Activated CD4-positive, alpha-beta T cell treated with anti-CD3 and anti-CD28 coated beads, Interleukin-2, amount 10 ng/mL, durations not matched to agents 24 days and 14 days (primary cell): ENCODE measurements around the gene NTF4. TPM values are rescaled to one million over a fixed set of nuclear protein-coding genes. Genes with fewer than 3 reads are reported as not detected.
A peak's percentile ranks its signal among the peaks of the same experiment; 100 is the strongest.

Experiments used
- DNase-seq: peaks from one replicate; pipeline ENCODE4 v3.0.0; 2022
- H3K27ac Mint-ChIP-seq: one replicate; pipeline ENCODE4 v1.8.0; 2022; ENCODE audit warnings: mild to moderate bottlenecking, mixed read lengths
- H3K27me3 Mint-ChIP-seq: one replicate; pipeline ENCODE4 v1.8.0; 2022; ENCODE audit warnings: mixed read lengths
- H3K36me3 Mint-ChIP-seq: one replicate; pipeline ENCODE4 v1.8.0; 2022; ENCODE audit warnings: low read depth, mild to moderate bottlenecking, mixed read lengths
- H3K4me1 Mint-ChIP-seq: one replicate; pipeline ENCODE4 v1.8.0; 2021; ENCODE audit warnings: mixed read lengths
- H3K4me3 Mint-ChIP-seq: one replicate; pipeline ENCODE4 v1.8.0; 2022; ENCODE audit warnings: mild to moderate bottlenecking, moderate library complexity, mixed read lengths
- H3K9me3 Mint-ChIP-seq: one replicate; pipeline ENCODE4 v1.8.0; 2021; ENCODE audit warnings: mixed read lengths
- intact Hi-C: fragments of 100-400 bp; cut with micrococcal nuclease; formaldehyde crosslinking; loops from one replicate; pipeline ENCODE4 v1.15.1; 2023
- total RNA-seq: library from RNA; stranded (reverse); gene quantifications from 2 replicates; pipeline ENCODE4 v1.2.3, GENCODE V29; 2022

NTF4 gene
- not detected in 2 replicates for total RNA-seq

GRCh38 chr19:49064768-49065611 is at the start of gene NTF4:
NTF4 (minus strand) TSS chr19:49064818; CDS start chr19:49061997, 2,821 bp downstream.
- H3K4me3 Mint-ChIP-seq, result no peak within 1 kb of the TSS
- H3K27ac Mint-ChIP-seq, result no peak within 1 kb of the TSS
- intact Hi-C loops, result no loop called here

GRCh38 chr19:49113762-49114629 is 49.4 kb upstream of the NTF4 start, which contains the start of gene LIN7B:
LIN7B (plus strand) TSS chr19:49114370; CDS start chr19:49114405, 35 bp downstream.
- Mint-ChIP-seq H3K27ac (peak within 1 kb of the TSS; percentile 7), H3K36me3 (peaks cover 10% of the 10 kb centered on the region), H3K27me3 (no peaks in the 10 kb centered on the region), H3K9me3 (no peaks in the 10 kb centered on the region), H3K4me1 (peaks cover 21% of the 10 kb centered on the region), H3K4me3 (peak within 1 kb of the TSS; percentile 84)
- DNase-seq, result peak; percentile 95
- intact Hi-C loops, result loop anchor here (1.0 to 10.0 kb wide), 2 partner anchors 29 to 479 kb away; partner anchors contain the start of genes DBP and SNRNP70

More at GRCh38 chr19:49064768-49065611, at the start of gene NTF4:
- H3K36me3 Mint-ChIP-seq, result no peaks in the 10 kb centered on the region
- DNase-seq, result no peak
- no peaks in the 10 kb centered on the region for H3K4me1 Mint-ChIP-seq
- peaks cover 7% of the 10 kb centered on the region for H3K9me3 Mint-ChIP-seq
- peaks cover 66% of the 10 kb centered on the region for H3K27me3 Mint-ChIP-seq

GRCh38 chr19:49111218-49111998 is 46.8 kb upstream of the NTF4 start:
- peaks cover 12% of the 10 kb centered on the region for H3K4me1 Mint-ChIP-seq

GRCh38 chr19:49110567-49110966 is 45.9 kb upstream of the NTF4 start:
- intact Hi-C loops, result loop anchor here (10.0 kb wide), 1 partner anchor 476 kb away; the partner anchor contains the start of gene DBP
- Mint-ChIP-seq H3K36me3 (peaks cover 31% of the 10 kb centered on the region), H3K27ac (no peak overlapping the region), H3K27me3 (no peaks in the 10 kb centered on the region), H3K9me3 (no peaks in the 10 kb centered on the region), H3K4me1 (peaks cover 12% of the 10 kb centered on the region), H3K4me3 (no peak overlapping the region)
- DNase-seq, result no peak

More at GRCh38 chr19:49111218-49111998, 46.8 kb upstream of the NTF4 start:
- Mint-ChIP-seq H3K27me3 (no peaks in the 10 kb centered on the region), H3K9me3 (no peaks in the 10 kb centered on the region), H3K27ac (no peak overlapping the region), H3K4me3 (no peak overlapping the region), H3K36me3 (peaks cover 26% of the 10 kb centered on the region)
- intact Hi-C loops, result loop anchor here (10.0 kb wide), 1 partner anchor 477 kb away; the partner anchor contains the start of gene DBP
- no peak for DNase-seq

- Mint-ChIP-seq H3K9me3 (no peaks in the 10 kb centered on the region), H3K4me3 (no peak overlapping the region), H3K27ac (no peak overlapping the region), H3K27me3 (no peaks in the 10 kb centered on the region), H3K4me1 (peaks cover 9% of the 10 kb centered on the region), H3K36me3 (peaks cover 40% of the 10 kb centered on the region)
- no peak for DNase-seq
- intact Hi-C loops, result loop anchor here (10.0 kb wide), 1 partner anchor 475 kb away; the partner anchor contains the start of gene DBP
These were observed 45.1 kb upstream of the NTF4 start for GRCh38 chr19:49109569-49110233.

GRCh38 chr19:49109051-49109450 is 44.4 kb upstream of the NTF4 start:
- no peaks in the 10 kb centered on the region for H3K27me3 Mint-ChIP-seq
- no peak overlapping the region for H3K4me3 Mint-ChIP-seq
- no peaks in the 10 kb centered on the region for H3K9me3 Mint-ChIP-seq
- no peak overlapping the region for H3K27ac Mint-ChIP-seq
- intact Hi-C loops, result no loop called here
- H3K36me3 Mint-ChIP-seq, result peaks cover 43% of the 10 kb centered on the region
- peaks cover 10% of the 10 kb centered on the region for H3K4me1 Mint-ChIP-seq
- no peak for DNase-seq

- H3K4me3 Mint-ChIP-seq, result no peak overlapping the region
- H3K27ac Mint-ChIP-seq, result no peak overlapping the region
- intact Hi-C loops, result no loop called here
- H3K36me3 Mint-ChIP-seq, result peaks cover 43% of the 10 kb centered on the region
- no peak for DNase-seq
- peaks cover 5% of the 10 kb centered on the region for H3K4me1 Mint-ChIP-seq
- no peaks in the 10 kb centered on the region for H3K27me3 Mint-ChIP-seq
- H3K9me3 Mint-ChIP-seq, result no peaks in the 10 kb centered on the region
These were observed 43.2 kb upstream of the NTF4 start for GRCh38 chr19:49107625-49108459.

GRCh38 chr19:49106648-49107135 is 42.1 kb upstream of the NTF4 start:
- H3K27ac Mint-ChIP-seq, result peak overlapping the region; percentile 3
- peaks cover 5% of the 10 kb centered on the region for H3K4me1 Mint-ChIP-seq
- no peak overlapping the region for H3K4me3 Mint-ChIP-seq
- intact Hi-C loops, result no loop called here
- peaks cover 50% of the 10 kb centered on the region for H3K36me3 Mint-ChIP-seq
- H3K27me3 Mint-ChIP-seq, result no peaks in the 10 kb centered on the region
- DNase-seq, result peak; percentile 89
- H3K9me3 Mint-ChIP-seq, result no peaks in the 10 kb centered on the region

- H3K36me3 Mint-ChIP-seq, result peaks cover 66% of the 10 kb centered on the region
- H3K9me3 Mint-ChIP-seq, result no peaks in the 10 kb centered on the region
- no peak overlapping the region for H3K27ac Mint-ChIP-seq
- intact Hi-C loops, result no loop called here
- DNase-seq, result no peak
- H3K4me3 Mint-ChIP-seq, result no peak overlapping the region
- no peaks in the 10 kb centered on the region for H3K27me3 Mint-ChIP-seq
- H3K4me1 Mint-ChIP-seq, result peaks cover 5% of the 10 kb centered on the region
These were observed 39.7 kb upstream of the NTF4 start for GRCh38 chr19:49104229-49104864.

- DNase-seq, result no peak
- peaks cover 5% of the 10 kb centered on the region for H3K4me1 Mint-ChIP-seq
- no peaks in the 10 kb centered on the region for H3K9me3 Mint-ChIP-seq
- H3K27me3 Mint-ChIP-seq, result no peaks in the 10 kb centered on the region
- H3K36me3 Mint-ChIP-seq, result peaks cover 65% of the 10 kb centered on the region
- intact Hi-C loops, result no loop called here
- H3K4me3 Mint-ChIP-seq, result no peak overlapping the region
- no peak overlapping the region for H3K27ac Mint-ChIP-seq
These were observed 38.9 kb upstream of the NTF4 start for GRCh38 chr19:49103331-49104085.

- intact Hi-C loops, result no loop called here
These were observed 37.7 kb upstream of the NTF4 start for GRCh38 chr19:49102303-49102702.

More at GRCh38 chr19:49102303-49102702, 37.7 kb upstream of the NTF4 start:
- H3K36me3 Mint-ChIP-seq, result peaks cover 69% of the 10 kb centered on the region
- H3K27me3 Mint-ChIP-seq, result no peaks in the 10 kb centered on the region
- DNase-seq, result no peak
- H3K4me3 Mint-ChIP-seq, result no peak overlapping the region
- peaks cover 9% of the 10 kb centered on the region for H3K4me1 Mint-ChIP-seq
- no peaks in the 10 kb centered on the region for H3K9me3 Mint-ChIP-seq
- no peak overlapping the region for H3K27ac Mint-ChIP-seq
